Measurements from ENCODE around the gene BCCIP. TPM values are rescaled to one million over a fixed set of nuclear protein-coding genes. Genes with fewer than 3 reads are reported as not detected.
A peak's percentile ranks its signal among the peaks of the same experiment; 100 is the strongest.

The BCCIP gene
- total and polyA plus RNA-seq, 2 donors from 2014 or later, result 46.2 to 71.3 TPM

DNA sequence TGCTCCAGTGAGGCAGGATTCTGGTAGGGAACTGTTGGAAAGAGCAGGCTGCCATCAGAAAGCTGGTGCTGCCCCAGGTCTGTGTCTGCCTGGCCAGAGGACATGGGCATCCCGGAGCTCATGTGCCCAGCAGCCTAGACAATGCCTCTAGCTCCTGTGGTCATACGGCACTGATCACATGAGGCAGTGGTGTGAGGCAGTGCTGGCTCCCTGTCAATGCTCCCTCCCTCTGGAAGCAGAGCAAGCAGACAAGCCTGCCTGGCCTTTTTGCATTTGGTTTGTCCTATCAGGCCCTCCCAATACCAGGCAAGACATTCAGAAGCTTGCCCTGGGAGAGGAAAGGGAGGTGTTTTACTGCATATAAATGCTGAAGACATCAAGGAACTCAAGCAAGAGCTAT, 28.2 kb upstream of the BCCIP start:
- Histone ChIP-seq H3K27me3 (ENCODE audit: control insufficient read depth, insufficient read depth, low read length) (no peaks in the 10 kb centered on the region), H3K4me1 (ENCODE audit: control insufficient read depth in 2 of 3, insufficient read depth in 2 of 3, low read depth in 1 of 3, low read length in 3 of 3) (peaks cover 0 to 12% (median 6%) of the 10 kb centered on the region in 3 donors), H3K9ac (ENCODE audit: low read length in 3 of 3) (no peak overlapping the region), H3K27ac (ENCODE audit: low read depth in 2 of 2, low read length in 2 of 2) (no peak overlapping the region), H3K9me3 (ENCODE audit: control insufficient read depth in 2 of 3, insufficient read depth in 1 of 3, low read length in 3 of 3) (no peaks in the 10 kb centered on the region), H3K4me3 (ENCODE audit: low read length in 3 of 3) (no peak overlapping the region), H3K36me3 (ENCODE audit: control insufficient read depth in 2 of 3, insufficient read depth in 3 of 3, low read length in 3 of 3) (peaks cover 0 to 20% (median 15%) of the 10 kb centered on the region in 3 donors)
- no peak for FAIRE-seq
- intact Hi-C loops (cut with DNase I), result no loop called here
- TF ChIP-seq, protein P1, sequence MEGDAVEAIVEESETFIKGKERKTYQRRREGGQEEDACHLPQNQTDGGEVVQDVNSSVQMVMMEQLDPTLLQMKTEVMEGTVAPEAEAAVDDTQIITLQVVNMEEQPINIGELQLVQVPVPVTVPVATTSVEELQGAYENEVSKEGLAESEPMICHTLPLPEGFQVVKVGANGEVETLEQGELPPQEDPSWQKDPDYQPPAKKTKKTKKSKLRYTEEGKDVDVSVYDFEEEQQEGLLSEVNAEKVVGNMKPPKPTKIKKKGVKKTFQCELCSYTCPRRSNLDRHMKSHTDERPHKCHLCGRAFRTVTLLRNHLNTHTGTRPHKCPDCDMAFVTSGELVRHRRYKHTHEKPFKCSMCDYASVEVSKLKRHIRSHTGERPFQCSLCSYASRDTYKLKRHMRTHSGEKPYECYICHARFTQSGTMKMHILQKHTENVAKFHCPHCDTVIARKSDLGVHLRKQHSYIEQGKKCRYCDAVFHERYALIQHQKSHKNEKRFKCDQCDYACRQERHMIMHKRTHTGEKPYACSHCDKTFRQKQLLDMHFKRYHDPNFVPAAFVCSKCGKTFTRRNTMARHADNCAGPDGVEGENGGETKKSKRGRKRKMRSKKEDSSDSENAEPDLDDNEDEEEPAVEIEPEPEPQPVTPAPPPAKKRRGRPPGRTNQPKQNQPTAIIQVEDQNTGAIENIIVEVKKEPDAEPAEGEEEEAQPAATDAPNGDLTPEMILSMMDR (IDR thresholded peaks at IDR 0.05; ENCODE audit: borderline replicate concordance, extremely low read depth, insufficient read depth), result no peak
- no peak for DNase-seq

- intact Hi-C loops (cut with DNase I), result no loop called here
- H3K36me3 ChIP-seq (ENCODE audit: control insufficient read depth in 2 of 3, insufficient read depth in 3 of 3, low read length in 3 of 3), result peaks cover 0 to 20% (median 15%) of the 10 kb centered on the region in 3 donors
- FAIRE-seq, result no peak
Measured at GRCh38 chr10:125795637-125796190, 27.6 kb upstream of the BCCIP start.

DNA sequence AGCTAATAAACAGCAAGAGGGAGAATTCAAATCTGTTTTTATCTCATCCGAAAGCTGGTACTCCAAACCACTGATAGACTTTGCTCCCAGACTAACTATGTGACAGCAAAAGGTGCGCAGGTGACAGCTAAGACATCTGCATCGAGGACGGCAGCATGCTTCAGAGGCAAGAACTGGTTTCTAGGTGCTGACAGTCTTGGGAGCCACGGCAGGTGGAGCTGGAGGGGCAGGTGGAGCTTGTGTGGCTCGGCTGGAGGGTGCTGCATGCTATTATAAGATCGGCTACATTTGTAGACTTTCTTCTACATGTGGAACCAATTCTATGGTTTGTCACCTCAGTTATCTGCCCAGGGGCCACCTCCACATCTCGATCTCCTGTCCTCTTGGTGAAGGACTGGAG, 25.9 kb upstream of the BCCIP start:
- Histone ChIP-seq H3K9me3 (ENCODE audit: control insufficient read depth in 2 of 3, insufficient read depth in 1 of 3, low read length in 3 of 3) (no peaks in the 10 kb centered on the region), H3K4me3 (ENCODE audit: low read length in 3 of 3) (no peak overlapping the region), H3K27ac (ENCODE audit: low read depth in 2 of 2, low read length in 2 of 2) (peak overlapping the region in 1 of 2 donors; percentile 18), H3K36me3 (ENCODE audit: control insufficient read depth in 2 of 3, insufficient read depth in 3 of 3, low read length in 3 of 3) (peaks cover 0 to 17% (median 15%) of the 10 kb centered on the region in 3 donors), H3K9ac (ENCODE audit: low read length in 3 of 3) (no peak overlapping the region), H3K27me3 (ENCODE audit: control insufficient read depth, insufficient read depth, low read length) (no peaks in the 10 kb centered on the region), H3K4me1 (ENCODE audit: control insufficient read depth in 2 of 3, insufficient read depth in 2 of 3, low read depth in 1 of 3, low read length in 3 of 3) (peaks cover 0 to 16% (median 6%) of the 10 kb centered on the region in 3 donors)
- TF ChIP-seq, protein P1 (IDR thresholded peaks at IDR 0.05; ENCODE audit: borderline replicate concordance, extremely low read depth, insufficient read depth), result no peak
- no peak for DNase-seq
- no peak for FAIRE-seq
- intact Hi-C loops (cut with DNase I), result no loop called here

More at GRCh38 chr10:125795637-125796190, 27.6 kb upstream of the BCCIP start:
- Histone ChIP-seq H3K9me3 (ENCODE audit: control insufficient read depth in 2 of 3, insufficient read depth in 1 of 3, low read length in 3 of 3) (no peaks in the 10 kb centered on the region), H3K27ac (ENCODE audit: low read depth in 2 of 2, low read length in 2 of 2) (no peak overlapping the region), H3K4me1 (ENCODE audit: control insufficient read depth in 2 of 3, insufficient read depth in 2 of 3, low read depth in 1 of 3, low read length in 3 of 3) (peaks cover 0 to 12% (median 6%) of the 10 kb centered on the region in 3 donors), H3K27me3 (ENCODE audit: control insufficient read depth, insufficient read depth, low read length) (no peaks in the 10 kb centered on the region), H3K4me3 (ENCODE audit: low read length in 3 of 3) (no peak overlapping the region), H3K9ac (ENCODE audit: low read length in 3 of 3) (no peak overlapping the region)
- DNase-seq, result no peak
- TF ChIP-seq, protein P1 (IDR thresholded peaks at IDR 0.05; ENCODE audit: borderline replicate concordance, extremely low read depth, insufficient read depth), result no peak

All from kidney (tissue), 14 donors.